GM13976 (cell line): Measurements from ENCODE around the gene OSBPL9.
"Not testable (repeated sequence)": the region's sequence is repeated elsewhere in the genome, so short reads cannot be mapped to it uniquely, and the experiment has no call there.

Experiments
- DNase-seq: peaks from one replicate; pipeline ENCODE4 v3.0.0; 2012; ENCODE audit warnings: low spot score
- in situ Hi-C: fragments of 300-500 bp; cut with MboI; formaldehyde crosslinking; loops from one replicate; pipeline ENCODE4 v1.12.0; 2022; ENCODE audit warnings: low sequenced_read_pairs, mixed read lengths, inconsistent platforms; ENCODE audit not compliant: unreplicated experiment
- TF ChIP-seq, protein P1 (sequence below): IDR thresholded peaks from 2 replicates; pipeline ENCODE4 v1.5.1; 2012; ENCODE audit warnings: borderline replicate concordance, mild to moderate bottlenecking; ENCODE audit not compliant: insufficient read depth; ENCODE audit errors: extremely low read depth, missing control alignments, control extremely low read depth

Gene OSBPL9

GRCh38 chr1:51605961-51606723, 10.8 kb upstream of the OSBPL9 start:
- TF ChIP-seq, protein P1, sequence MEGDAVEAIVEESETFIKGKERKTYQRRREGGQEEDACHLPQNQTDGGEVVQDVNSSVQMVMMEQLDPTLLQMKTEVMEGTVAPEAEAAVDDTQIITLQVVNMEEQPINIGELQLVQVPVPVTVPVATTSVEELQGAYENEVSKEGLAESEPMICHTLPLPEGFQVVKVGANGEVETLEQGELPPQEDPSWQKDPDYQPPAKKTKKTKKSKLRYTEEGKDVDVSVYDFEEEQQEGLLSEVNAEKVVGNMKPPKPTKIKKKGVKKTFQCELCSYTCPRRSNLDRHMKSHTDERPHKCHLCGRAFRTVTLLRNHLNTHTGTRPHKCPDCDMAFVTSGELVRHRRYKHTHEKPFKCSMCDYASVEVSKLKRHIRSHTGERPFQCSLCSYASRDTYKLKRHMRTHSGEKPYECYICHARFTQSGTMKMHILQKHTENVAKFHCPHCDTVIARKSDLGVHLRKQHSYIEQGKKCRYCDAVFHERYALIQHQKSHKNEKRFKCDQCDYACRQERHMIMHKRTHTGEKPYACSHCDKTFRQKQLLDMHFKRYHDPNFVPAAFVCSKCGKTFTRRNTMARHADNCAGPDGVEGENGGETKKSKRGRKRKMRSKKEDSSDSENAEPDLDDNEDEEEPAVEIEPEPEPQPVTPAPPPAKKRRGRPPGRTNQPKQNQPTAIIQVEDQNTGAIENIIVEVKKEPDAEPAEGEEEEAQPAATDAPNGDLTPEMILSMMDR: no peak
- in situ Hi-C loops: no loop called here

DNA sequence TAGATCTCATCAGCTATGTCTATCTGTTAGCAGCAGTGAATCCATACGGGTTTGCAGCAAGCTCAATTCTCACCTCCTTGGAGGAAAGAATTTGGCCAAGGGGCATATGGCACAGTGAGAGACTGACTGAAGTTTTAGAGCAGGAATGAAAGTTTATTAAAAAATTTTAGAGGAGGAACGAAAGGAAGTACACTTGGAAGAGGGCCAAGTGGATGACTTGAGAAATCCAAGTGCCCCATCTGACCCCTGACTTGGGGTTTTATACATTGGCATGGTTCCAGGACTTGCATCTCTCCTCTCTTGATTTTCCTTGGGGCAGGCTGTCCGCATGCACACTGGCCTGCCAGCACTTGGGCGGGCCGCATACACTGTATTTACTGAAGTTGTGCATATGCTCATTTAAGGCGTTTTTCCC, 9.2 kb upstream of the OSBPL9 start:
- TF ChIP-seq, protein P1: no peak
- no peak for DNase-seq
- in situ Hi-C loops: no loop called here

More at GRCh38 chr1:51605961-51606723, 10.8 kb upstream of the OSBPL9 start:
- no peak for DNase-seq

GRCh38 chr1:51610104-51610503, 6.8 kb upstream of the OSBPL9 start:
- in situ Hi-C loops, DNase-seq: not testable (repeated sequence)

GRCh38 chr1:51610637-51611036, 6.3 kb upstream of the OSBPL9 start:
- TF ChIP-seq, protein P1: no peak
- no peak for DNase-seq
- in situ Hi-C loops: no loop called here

- in situ Hi-C loops: no loop called here
- TF ChIP-seq, protein P1: no peak
- DNase-seq: no peak
Observed at GRCh38 chr1:51612447-51612961, 4.4 kb upstream of the OSBPL9 start.

DNA sequence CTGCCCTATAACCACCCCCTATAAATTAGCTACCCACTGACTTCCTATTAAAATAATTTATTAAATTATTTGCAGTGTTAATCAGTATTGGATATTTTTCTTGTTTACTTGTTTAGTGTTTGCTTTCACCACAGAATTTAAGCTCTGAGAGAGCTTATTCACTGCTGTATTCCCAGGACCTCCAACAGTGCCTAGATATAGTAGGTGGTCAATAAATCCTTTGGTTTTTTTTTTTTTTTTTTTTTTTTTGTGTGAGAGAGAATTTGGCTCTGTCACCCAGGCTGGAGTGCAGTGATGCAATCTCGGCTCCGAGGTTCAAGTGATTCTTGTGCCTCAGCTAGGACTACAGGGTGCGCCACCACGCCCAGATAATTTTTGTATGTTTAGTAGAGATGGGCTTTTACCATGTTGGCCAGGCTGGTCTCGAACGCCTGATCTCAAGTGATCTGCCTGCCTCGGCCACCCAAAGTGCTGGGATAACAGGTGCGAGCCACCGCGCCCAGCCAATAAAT, 1.1 kb upstream of the OSBPL9 start:
- DNase-seq: no peak
- TF ChIP-seq, protein P1: no peak
- in situ Hi-C loops: no loop called here

GRCh38 chr1:51616490-51616889, 402 bp upstream of the OSBPL9 start:
- in situ Hi-C loops: no loop called here
- TF ChIP-seq, protein P1: no peak
- DNase-seq: no peak
